NT2/D1 (cell line): ENCODE data around the gene FAM193A.

Source experiments
- YY1 ChIP-seq: IDR thresholded peaks from 2 replicates; pipeline ENCODE4 v1.6.1; 2011; ENCODE audit not compliant: insufficient read length, insufficient read depth
- ZNF274 ChIP-seq: IDR thresholded peaks from 2 replicates; pipeline ENCODE4 v1.6.1; 2011; ENCODE audit warnings: mild to moderate bottlenecking, low read depth, low read length

DNA sequence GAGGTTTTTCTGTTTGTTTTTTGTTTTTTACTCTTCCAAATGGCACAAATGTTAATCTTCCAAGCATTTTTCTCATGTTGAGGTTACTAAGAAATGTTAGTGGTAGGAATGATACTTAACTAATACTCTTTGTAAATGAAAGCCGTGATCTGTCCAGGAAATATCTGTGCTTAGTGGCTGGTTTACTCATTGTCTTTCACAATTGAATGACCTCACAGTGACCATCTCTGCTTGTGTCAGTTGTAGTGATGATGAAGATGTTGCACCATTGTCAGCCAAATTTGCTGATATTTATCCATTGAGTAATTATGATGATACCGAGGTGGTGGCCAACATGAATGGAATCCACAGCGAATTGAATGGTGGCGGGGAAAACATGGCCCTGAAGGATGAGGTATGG, 126.2 kb downstream of the FAM193A start:
- TF ChIP-seq YY1 = no peak
- no peak for TF ChIP-seq ZNF274
